Skeletal muscle tissue (tissue), 4 donors: ENCODE results near the gene RNF150. TPM values are rescaled to one million over a fixed set of nuclear protein-coding genes. Genes with fewer than 3 reads are reported as not detected.

ENCODE experiments used
- H3K27ac ChIP-seq: one replicate; pipeline ENCODE4 v1.7.0; 2013; ENCODE audit warnings: mild to moderate bottlenecking, low read depth, low read length, inconsistent platforms
- H3K27me3 ChIP-seq, 3 donors: one replicate each; pipeline ENCODE4 v1.7.0; 2013; ENCODE audit warnings: low read length in 3 of 3; ENCODE audit not compliant: control insufficient read depth in 3 of 3, insufficient read depth in 3 of 3
- H3K36me3 ChIP-seq, 3 donors: one replicate each; pipeline ENCODE4 v1.7.0; 2013; ENCODE audit warnings: low read length in 3 of 3; ENCODE audit not compliant: control insufficient read depth in 3 of 3, insufficient read depth in 3 of 3
- H3K4me1 ChIP-seq, 3 donors: one replicate each; pipeline ENCODE4 v1.7.0; 2013; ENCODE audit warnings: low read length in 3 of 3, mild to moderate bottlenecking in 3 of 3; ENCODE audit not compliant: control insufficient read depth in 3 of 3, insufficient read depth in 3 of 3
- H3K4me3 ChIP-seq, 3 donors: one replicate each; pipeline ENCODE4 v1.7.0; 2013; ENCODE audit warnings: low read length in 3 of 3
- H3K9ac ChIP-seq, 3 donors: one replicate each; pipeline ENCODE4 v1.7.0; 2013; ENCODE audit warnings: low read length in 3 of 3, mild to moderate bottlenecking in 3 of 3, moderate library complexity in 2 of 3, low read depth in 1 of 3
- H3K9me3 ChIP-seq, 3 donors: one replicate each; pipeline ENCODE4 v1.7.0; 2013; ENCODE audit warnings: low read length in 3 of 3; ENCODE audit not compliant: control insufficient read depth in 3 of 3
- total RNA-seq: library from RNA; depleted of rRNA; stranded (reverse); fragments of >200 nt; gene quantifications from one replicate; pipeline ENCODE4 v1.2.3, GENCODE V29; 2014
- donor health status: Osteomylitis.

The RNF150 gene
- total RNA-seq, 1 donor from 2014 or later = 36.5 TPM

GRCh38 chr4:141158219-141158618 lies 24.9 kb upstream of the RNF150 start:
- Histone ChIP-seq H3K9me3 (no peaks in the 10 kb centered on the region), H3K4me1 (no peaks in the 10 kb centered on the region), H3K4me3 (no peak overlapping the region), H3K9ac (no peak overlapping the region), H3K27ac (no peak overlapping the region), H3K27me3 (peaks cover 0 to under 1% (median 0%) of the 10 kb centered on the region in 3 donors), H3K36me3 (no peaks in the 10 kb centered on the region)

GRCh38 chr4:141155586-141155985 lies 22.3 kb upstream of the RNF150 start:
- Histone ChIP-seq H3K27ac (no peak overlapping the region), H3K4me1 (no peaks in the 10 kb centered on the region), H3K9me3 (no peaks in the 10 kb centered on the region), H3K27me3 (peaks cover 0 to 3% (median 0%) of the 10 kb centered on the region in 3 donors), H3K36me3 (no peaks in the 10 kb centered on the region), H3K9ac (no peak overlapping the region), H3K4me3 (no peak overlapping the region)

- H3K36me3 ChIP-seq = no peaks in the 10 kb centered on the region
- no peaks in the 10 kb centered on the region for H3K9me3 ChIP-seq
- H3K27ac ChIP-seq = no peak overlapping the region
Measured at GRCh38 chr4:141154725-141155124, 21.5 kb upstream of the RNF150 start.

GRCh38 chr4:141153751-141154510 lies 20.7 kb upstream of the RNF150 start:
- Histone ChIP-seq H3K4me3 (no peak overlapping the region), H3K9ac (no peak overlapping the region), H3K27ac (no peak overlapping the region), H3K9me3 (no peaks in the 10 kb centered on the region), H3K4me1 (no peaks in the 10 kb centered on the region), H3K27me3 (peaks cover 0 to 3% (median 0%) of the 10 kb centered on the region in 3 donors), H3K36me3 (no peaks in the 10 kb centered on the region)

More at GRCh38 chr4:141154725-141155124, 21.5 kb upstream of the RNF150 start:
- Histone ChIP-seq H3K4me3 (no peak overlapping the region), H3K9ac (no peak overlapping the region), H3K27me3 (peaks cover 0 to 3% (median 0%) of the 10 kb centered on the region in 3 donors), H3K4me1 (no peaks in the 10 kb centered on the region)

- Histone ChIP-seq H3K9ac (no peak overlapping the region), H3K36me3 (no peaks in the 10 kb centered on the region), H3K27me3 (no peaks in the 10 kb centered on the region), H3K27ac (no peak overlapping the region), H3K4me3 (no peak overlapping the region), H3K4me1 (no peaks in the 10 kb centered on the region), H3K9me3 (no peaks in the 10 kb centered on the region)
Measured at GRCh38 chr4:141144207-141144606, 10.9 kb upstream of the RNF150 start.

- no peaks in the 10 kb centered on the region for H3K36me3 ChIP-seq
- no peaks in the 10 kb centered on the region for H3K9me3 ChIP-seq
- no peak overlapping the region for H3K27ac ChIP-seq
- H3K27me3 ChIP-seq = no peaks in the 10 kb centered on the region
- H3K4me3 ChIP-seq = no peak overlapping the region
- no peak overlapping the region for H3K9ac ChIP-seq
- H3K4me1 ChIP-seq = no peaks in the 10 kb centered on the region
Measured at GRCh38 chr4:141142423-141142822, 9.2 kb upstream of the RNF150 start.

- Histone ChIP-seq H3K9me3 (no peaks in the 10 kb centered on the region), H3K4me1 (no peaks in the 10 kb centered on the region), H3K27ac (no peak overlapping the region), H3K9ac (no peak overlapping the region), H3K4me3 (no peak overlapping the region), H3K36me3 (no peaks in the 10 kb centered on the region), H3K27me3 (no peaks in the 10 kb centered on the region)
Measured at GRCh38 chr4:141140391-141141200, 7.3 kb upstream of the RNF150 start.

GRCh38 chr4:141133999-141134995 lies 1.0 kb upstream of the RNF150 start:
- Histone ChIP-seq H3K4me3 (peak overlapping the region in 1 of 3 donors; percentile 9), H3K27me3 (peaks cover 0 to 2% (median 0%) of the 10 kb centered on the region in 3 donors), H3K27ac (no peak overlapping the region), H3K9ac (no peak overlapping the region), H3K4me1 (peaks cover 7 to 17% (median 9%) of the 10 kb centered on the region in 3 donors), H3K9me3 (no peaks in the 10 kb centered on the region), H3K36me3 (no peaks in the 10 kb centered on the region)

- Histone ChIP-seq H3K36me3 (no peaks in the 10 kb centered on the region), H3K4me3 (peak overlapping the region; percentile 82 to 89 (median 87)), H3K4me1 (peaks cover 8 to 23% (median 16%) of the 10 kb centered on the region in 3 donors), H3K9me3 (no peaks in the 10 kb centered on the region), H3K9ac (peak overlapping the region; percentile 78 to 86 (median 81)), H3K27me3 (peaks cover 0 to 2% (median 0%) of the 10 kb centered on the region in 3 donors), H3K27ac (peak overlapping the region; percentile 70)
Measured at GRCh38 chr4:141132709-141133145, 542 bp downstream of the RNF150 start.
